ENCODE results near the gene LYSMD2.

Gene LYSMD2

DNA sequence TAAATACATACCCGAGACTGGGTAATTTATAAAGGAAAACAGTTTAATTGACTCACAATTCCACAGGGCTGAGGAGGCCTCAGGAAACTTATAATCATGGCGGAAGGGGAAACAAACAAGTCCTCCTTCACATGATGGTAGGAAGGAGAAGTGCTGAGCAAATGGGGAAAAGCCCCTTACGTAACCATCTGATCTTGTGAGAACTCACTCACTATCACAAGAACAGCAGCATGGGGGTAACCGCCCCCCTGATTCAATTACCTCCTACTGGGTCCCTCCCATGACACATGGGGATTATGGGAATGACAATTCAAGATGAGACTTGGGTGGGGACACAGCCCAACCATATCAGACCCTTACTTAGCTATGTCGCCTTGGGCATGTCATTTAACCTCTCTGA, 28.4 kb downstream of the LYSMD2 start:
- Histone ChIP-seq H3K4me1 (ENCODE audit: insufficient read depth, low read length) (no peaks in the 10 kb centered on the region), H4K20me1 (ENCODE audit: insufficient read depth, low read length) (no peaks in the 10 kb centered on the region)

DNA sequence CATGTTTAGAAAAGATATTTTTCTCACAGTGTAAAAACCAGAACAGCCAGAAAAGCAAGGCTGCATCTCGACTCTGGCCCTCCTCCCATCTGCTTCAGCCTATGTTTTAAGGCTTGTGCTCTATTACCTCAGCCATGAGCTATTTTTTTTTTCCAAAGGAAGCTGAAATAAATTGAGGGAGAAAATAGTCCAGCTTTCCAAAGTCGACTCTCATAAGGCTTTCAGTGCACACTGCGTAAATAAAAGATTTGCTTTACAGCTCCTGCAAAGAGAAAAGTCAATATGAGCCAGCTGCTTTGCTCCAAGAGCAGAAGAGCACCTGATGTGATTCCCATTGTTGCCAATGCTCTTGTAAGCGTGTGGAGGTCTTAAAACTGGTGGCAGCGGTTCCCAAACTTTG, 29.4 kb downstream of the LYSMD2 start:
- Histone ChIP-seq H3K27ac (ENCODE audit: low read length) (no peak overlapping the region), H3K9me3 (ENCODE audit: insufficient read depth, low read length, severe bottlenecking) (no peaks in the 10 kb centered on the region), H2AFZ (ENCODE audit: low read depth, low read length) (no peak overlapping the region; the same call in 1 of the 2 replicates), H3K4me1 (ENCODE audit: insufficient read depth, low read length) (no peaks in the 10 kb centered on the region), H3K9ac (ENCODE audit: low read depth, low read length) (no peak overlapping the region), H3K4me2 (ENCODE audit: insufficient read depth, low read length) (no peak overlapping the region), H4K20me1 (ENCODE audit: insufficient read depth, low read length) (no peaks in the 10 kb centered on the region), H3K27me3 (ENCODE audit: insufficient read depth, low read length, poor library complexity) (no peaks in the 10 kb centered on the region), H3K79me2 (ENCODE audit: insufficient read depth, low read length) (no peaks in the 10 kb centered on the region), H3K36me3 (ENCODE audit: insufficient read depth, low read length) (no peaks in the 10 kb centered on the region), H3K4me3 (ENCODE audit: low read depth in 1 of 2, low read length in 2 of 2) (no peak overlapping the region)
- TF ChIP-seq CTCF (IDR thresholded peaks at IDR 0.05; ENCODE audit: borderline replicate concordance, extremely low read depth, low read length, poor library complexity, severe bottlenecking) = no peak
- TF ChIP-seq EZH2 (IDR thresholded peaks at IDR 0.05; ENCODE audit: borderline replicate concordance, low read depth, low read length, severe bottlenecking) = no peak
- DNase-seq (no peak), ATAC-seq (ENCODE audit: insufficient read depth, low read depth) (no peak)

More for the DNA sequence above, 28.4 kb downstream of the LYSMD2 start:
- no peak overlapping the region for H3K4me3 ChIP-seq (ENCODE audit: low read depth in 1 of 2, low read length in 2 of 2)
- H3K4me2 ChIP-seq (ENCODE audit: insufficient read depth, low read length) = no peak overlapping the region
- no peaks in the 10 kb centered on the region for H3K9me3 ChIP-seq (ENCODE audit: insufficient read depth, low read length, severe bottlenecking)
- no peak for DNase-seq
- no peak for ATAC-seq (ENCODE audit: insufficient read depth, low read depth)
- TF ChIP-seq CTCF (IDR thresholded peaks at IDR 0.05; ENCODE audit: borderline replicate concordance, extremely low read depth, low read length, poor library complexity, severe bottlenecking) (no peak), EZH2 (IDR thresholded peaks at IDR 0.05; ENCODE audit: borderline replicate concordance, low read depth, low read length, severe bottlenecking) (no peak)
- no peaks in the 10 kb centered on the region for H3K36me3 ChIP-seq (ENCODE audit: insufficient read depth, low read length)
- no peaks in the 10 kb centered on the region for H3K27me3 ChIP-seq (ENCODE audit: insufficient read depth, low read length, poor library complexity)
- H3K9ac ChIP-seq (ENCODE audit: low read depth, low read length) = no peak overlapping the region
- no peak overlapping the region for H3K27ac ChIP-seq (ENCODE audit: low read length)
- no peaks in the 10 kb centered on the region for H3K79me2 ChIP-seq (ENCODE audit: insufficient read depth, low read length)
- H2AFZ ChIP-seq (ENCODE audit: low read depth, low read length) = no peak overlapping the region

DNA sequence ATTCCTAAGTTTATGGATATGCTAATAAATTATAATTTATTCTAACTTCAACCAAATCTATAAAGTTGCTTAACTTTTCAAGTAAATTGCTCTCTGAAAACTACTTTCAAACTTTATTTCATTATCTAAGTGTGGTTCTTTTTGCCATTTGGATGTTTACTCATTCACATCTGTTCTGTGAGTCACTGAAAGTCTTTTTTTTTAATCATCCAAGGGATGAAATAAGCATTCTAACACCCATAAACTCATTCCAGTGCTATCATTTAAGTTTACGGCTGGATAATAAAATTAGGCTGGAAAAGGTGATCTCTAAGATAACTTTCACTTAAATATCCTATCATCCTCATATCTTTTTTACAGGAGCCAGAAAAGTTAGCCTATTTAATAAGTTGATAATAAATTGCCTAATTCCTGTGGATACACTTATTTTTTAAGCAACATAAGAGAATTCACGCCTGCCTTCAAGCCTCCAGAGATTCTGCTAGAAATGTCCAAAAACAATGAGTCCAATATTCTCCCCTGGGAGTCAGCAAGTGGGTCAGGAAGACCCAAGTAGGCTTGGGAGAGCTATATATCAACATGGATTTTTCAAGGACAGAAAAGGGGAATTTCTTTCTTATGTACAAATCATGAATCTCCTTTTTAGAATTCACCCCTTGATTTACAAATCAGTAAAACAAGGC, 30.4 kb downstream of the LYSMD2 start:
- ATAC-seq (ENCODE audit: insufficient read depth, low read depth) = no peak
- TF ChIP-seq EZH2 (IDR thresholded peaks at IDR 0.05; ENCODE audit: borderline replicate concordance, low read depth, low read length, severe bottlenecking) = no peak
- TF ChIP-seq CTCF (IDR thresholded peaks at IDR 0.05; ENCODE audit: borderline replicate concordance, extremely low read depth, low read length, poor library complexity, severe bottlenecking) = no peak

More for the DNA sequence above, 30.4 kb downstream of the LYSMD2 start:
- H3K27ac ChIP-seq (ENCODE audit: low read length) = no peak overlapping the region
- H3K27me3 ChIP-seq (ENCODE audit: insufficient read depth, low read length, poor library complexity) = no peaks in the 10 kb centered on the region
- no peaks in the 10 kb centered on the region for H3K36me3 ChIP-seq (ENCODE audit: insufficient read depth, low read length)
- no peaks in the 10 kb centered on the region for H3K79me2 ChIP-seq (ENCODE audit: insufficient read depth, low read length)
- no peak overlapping the region for H3K9ac ChIP-seq (ENCODE audit: low read depth, low read length)
- H3K4me2 ChIP-seq (ENCODE audit: insufficient read depth, low read length) = no peak overlapping the region
- no peaks in the 10 kb centered on the region for H3K9me3 ChIP-seq (ENCODE audit: insufficient read depth, low read length, severe bottlenecking)
- no peaks in the 10 kb centered on the region for H4K20me1 ChIP-seq (ENCODE audit: insufficient read depth, low read length)
- DNase-seq = no peak
- H3K4me1 ChIP-seq (ENCODE audit: insufficient read depth, low read length) = no peaks in the 10 kb centered on the region
- H3K4me3 ChIP-seq (ENCODE audit: low read depth in 1 of 2, low read length in 2 of 2) = no peak overlapping the region
- no peak overlapping the region for H2AFZ ChIP-seq (ENCODE audit: low read depth, low read length)
